ENCODE measurements around the gene VPS39.

GRCh38 chr15:42156243-42156922, 51.7 kb downstream of the VPS39 start, which contains the start of gene PLA2G4F:
- TF ChIP-seq CTCF (IDR thresholded peaks at IDR 0.05): no peak
- no peak for TF ChIP-seq POLR2A (IDR thresholded peaks at IDR 0.05)

All from uterus (tissue), 2 donors.